HepG2 (cell line): ENCODE data around the gene BACH2. TPM values are rescaled to one million over a fixed set of nuclear protein-coding genes. Genes with fewer than 3 reads are reported as not detected.

Source experiments
- ATAC-seq: fragments of 200-7000 bp; cut with Tn5 transposase; 3 replicates; pipeline ENCODE4 v1.9.1; 2020; ENCODE audit warnings: mild to moderate bottlenecking, moderate library complexity
- BruUV-seq: library from RNA; stranded (reverse); fragments of 400-500 nt; replicated peaks from 2 replicates; lab custom pipeline; 2021; lab: Mats Ljungman, UMichigan
- CTCF ChIA-PET: fragments of 300-600 bp; formaldehyde crosslinking; extraction: SDS; loops from one replicate; lab custom pipeline; 2021; ENCODE audit warnings: low total read pairs, inconsistent platforms, low intra/inter-chr PET ratio; lab: Yijun Ruan, JAX
- POLR2A ChIA-PET: fragments of 350-600 bp; sonication (Branson Sonifier 250); formaldehyde crosslinking; loops from one replicate; lab custom pipeline; 2020; ENCODE audit warnings: antibody characterized with exemption, inconsistent platforms; lab: Yijun Ruan, JAX
- DNase-seq: peaks from one replicate; pipeline ENCODE4 v3.0.0-alpha.2; 2015; ENCODE audit warnings: low spot score
- FAIRE-seq: peaks from 3 replicates; lab custom pipeline; 2011; peaks lifted over from hg19 to GRCh38; lab: Jason Lieb, UNC
- H2AFZ ChIP-seq: one replicate; pipeline ENCODE4 v1.6.1; 2011; ENCODE audit warnings: low read length, inconsistent platforms
- H3K27ac ChIP-seq: fragments of 300-600 bp; 3 replicates; pipeline ENCODE4 v1.8.0; 2011; ENCODE audit warnings: mixed run types, mild to moderate bottlenecking, mixed read lengths, low read length, inconsistent platforms; ENCODE audit not compliant: insufficient read depth; ENCODE audit errors: extremely low read length
- H3K27me3 ChIP-seq, 2 experiments: fragments of 200-600 bp in 1 of 2; 2 replicates in 1 of 2; 3 replicates in 1 of 2; pipeline versions ENCODE4 v1.6.0 to v1.8.0; 2011; ENCODE audit warnings: low read length in 2 of 2, mild to moderate bottlenecking in 2 of 2, moderate library complexity in 2 of 2, inconsistent platforms in 1 of 2; ENCODE audit not compliant: insufficient read depth in 2 of 2, control insufficient read depth in 1 of 2
- H3K36me3 ChIP-seq, 2 experiments: fragments of 200-600 bp in 1 of 2; replicated peaks in 1 of 2; 2 replicates in 1 of 2; 3 replicates in 1 of 2; pipeline versions ENCODE4 v1.5.1 to v1.8.0; 2011; ENCODE audit warnings: low read length in 2 of 2, inconsistent platforms in 1 of 2; ENCODE audit not compliant: insufficient read depth in 2 of 2, control insufficient read depth in 1 of 2
- H3K4me1 ChIP-seq: 2 replicates; pipeline ENCODE4 v1.5.1; 2012; ENCODE audit warnings: low read length, inconsistent platforms; ENCODE audit not compliant: insufficient read depth
- H3K4me2 ChIP-seq: 2 replicates; pipeline ENCODE4 v1.6.0; 2011; ENCODE audit warnings: low read depth, low read length, inconsistent platforms
- H3K4me3 ChIP-seq, 3 experiments: fragments of 200-600 bp in 1 of 3; sonication (generic), shearing (Covaris generic) in 1 of 3; replicated peaks in 1 of 3; 2 replicates each; pipeline ENCODE4 v1.5.1; 2011 to 2016; ENCODE audit warnings: low read length in 3 of 3, inconsistent platforms in 2 of 3, low read depth in 2 of 3, mild to moderate bottlenecking in 2 of 3, control low read depth in 1 of 3, mixed read lengths in 1 of 3; ENCODE audit not compliant: insufficient read depth in 1 of 3
- H3K79me2 ChIP-seq: one replicate; pipeline ENCODE4 v1.6.1; 2011; ENCODE audit warnings: low read length, inconsistent platforms; ENCODE audit not compliant: insufficient read depth
- H3K9ac ChIP-seq: 2 replicates; pipeline ENCODE4 v1.6.0; 2011; ENCODE audit warnings: mild to moderate bottlenecking, low read depth, low read length, inconsistent platforms; ENCODE audit not compliant: insufficient read depth
- H3K9me3 ChIP-seq: 2 replicates; pipeline ENCODE4 v1.5.1; 2012; ENCODE audit warnings: mild to moderate bottlenecking, low read length
- H4K20me1 ChIP-seq: 2 replicates; pipeline ENCODE4 v1.6.0; 2011; ENCODE audit warnings: inconsistent platforms, mild to moderate bottlenecking, low read length, moderate library complexity; ENCODE audit not compliant: insufficient read depth
- CCDC6 ChIP-seq: sonication (generic); formaldehyde crosslinking; IDR thresholded peaks from 2 replicates; pipeline ENCODE4 v1.8.1; 2022; ENCODE audit warnings: mild to moderate bottlenecking, missing genetic modification reagents, moderate library complexity
- FLYWCH1 ChIP-seq: sonication (generic); formaldehyde crosslinking; IDR thresholded peaks from 2 replicates; pipeline ENCODE4 v1.8.1; 2023; ENCODE audit warnings: mild to moderate bottlenecking, missing genetic modification reagents
- FOXP1 ChIP-seq, 2 experiments: fragments of 450-650 bp in 1 of 2; IDR thresholded peaks; 2 replicates each; pipeline ENCODE4 v1.6.1; 2017 to 2018; ENCODE audit warnings: antibody characterized with exemption in 1 of 2
- FUBP1 ChIP-seq: sonication (generic); formaldehyde crosslinking; IDR thresholded peaks from 2 replicates; pipeline ENCODE4 v1.5.1; 2020; ENCODE audit warnings: missing genetic modification reagents, mild to moderate bottlenecking, borderline replicate concordance
- KLF9 ChIP-seq: IDR thresholded peaks from 2 replicates; pipeline ENCODE4 v1.6.1; 2016; ENCODE audit warnings: low read depth
- PITX1 ChIP-seq: sonication (generic); formaldehyde crosslinking; IDR thresholded peaks from 2 replicates; pipeline ENCODE4 v1.5.1; 2020; ENCODE audit warnings: mild to moderate bottlenecking, missing genetic modification reagents
- ZBTB3 ChIP-seq: sonication (generic); formaldehyde crosslinking; IDR thresholded peaks from 2 replicates; pipeline ENCODE4 v1.4.0; 2020; ENCODE audit warnings: low read depth, mild to moderate bottlenecking, moderate library complexity, missing genetic modification reagents, borderline replicate concordance
- ZNF235 ChIP-seq: sonication (generic); formaldehyde crosslinking; IDR thresholded peaks from 2 replicates; pipeline ENCODE4 v1.8.1; 2023; ENCODE audit warnings: mild to moderate bottlenecking, missing genetic modification reagents, borderline replicate concordance
- ZNF430 ChIP-seq: sonication (generic); formaldehyde crosslinking; IDR thresholded peaks from 2 replicates; pipeline ENCODE4 v1.9.0; 2021; ENCODE audit warnings: mild to moderate bottlenecking, missing genetic modification reagents
- ZNF678 ChIP-seq: sonication (generic); formaldehyde crosslinking; IDR thresholded peaks from 2 replicates; pipeline ENCODE4 v1.4.0; 2020; ENCODE audit warnings: mild to moderate bottlenecking, missing genetic modification reagents
- WGBS: methylation state at CpG from one replicate; pipeline ENCODE4 v1.1.6; 2017; ENCODE audit warnings: low lambda C conversion rate; 5-methylcytosine and 5-hydroxymethylcytosine counted together
- in situ Hi-C: cut with HindIII; loops from 2 replicates; pipeline ENCODE4 v1.10.0; 2017; ENCODE audit warnings: low pct_unique_long_range_greater_than_20kb; ENCODE audit not compliant: extremely low pct_ligation_motif_present
- intact Hi-C: fragments of 100-400 bp; cut with micrococcal nuclease; formaldehyde crosslinking; loops from one replicate; pipeline ENCODE4 v1.10.0; 2022; ENCODE audit not compliant: unreplicated experiment
- polyA plus RNA-seq, 8 experiments: library from polyadenylated mRNA; depleted of rRNA in 3 of 8; stranded (reverse) in 7 of 8; unstranded in 1 of 8; fragments of >200 nt; fragmentation: Illumina TruSeq in 4 of 8; extraction: Trizol in 4 of 8; gene quantifications; 2 replicates each; pipeline versions ENCODE4 v1.2.1 to v1.2.3, GENCODE V29; 2011 to 2016; ENCODE audit warnings: low read depth in 4 of 8, missing spikeins in 1 of 8, mixed read lengths in 1 of 8; ENCODE audit not compliant: insufficient read depth in 1 of 8
- total RNA-seq, 5 experiments: library from RNA; depleted of rRNA; stranded (reverse); fragments of >200 nt; fragmentation: Illumina TruSeq; extraction: Trizol; gene quantifications; 2 replicates each; pipeline ENCODE4 v1.2.3, GENCODE V29; 2016; ENCODE audit warnings: low read depth in 1 of 5

Gene BACH2
- total and polyA plus RNA-seq, 2 of the 13 experiments (the other 11 are each of a cell fraction or from before 2014, with no cell fraction given): 0.01 TPM; not detected in 1

- no peak overlapping the region for H3K4me2 ChIP-seq
- H3K9me3 ChIP-seq: no peaks in the 10 kb centered on the region
- no peaks in the 10 kb centered on the region for H4K20me1 ChIP-seq
- intact Hi-C loops (loop anchor here (10.0 kb wide), 1 partner anchor 199 kb away; no protein-coding TSS in a partner anchor), in situ Hi-C loops (no loop called here)
- H3K36me3 ChIP-seq: no peaks in the 10 kb centered on the region
- H3K9ac ChIP-seq: no peak overlapping the region
- H3K4me1 ChIP-seq: no peaks in the 10 kb centered on the region
- ChIA-PET POLR2A (no interaction called here), CTCF (no interaction called here)
- H3K27ac ChIP-seq: no peak overlapping the region
- DNase-seq (no peak), FAIRE-seq (no peak), ATAC-seq (no peak)
- WGBS: 44% methylated on average over 12 of the region's 12 CpGs
- H2AFZ ChIP-seq: no peak overlapping the region
- no peaks in the 10 kb centered on the region for H3K79me2 ChIP-seq
- BruUV-seq: no TSS peak
- H3K27me3 ChIP-seq: peaks cover 0 to 22% of the 10 kb centered on the region in 2 experiments; a peak in 2 of 5 replicates
- H3K4me3 ChIP-seq: no peak overlapping the region
- TF ChIP-seq FOXP1 (IDR thresholded peaks at IDR 0.05) (no peak), FOXP1 (CRISPR knock-in tag; IDR thresholded peaks at IDR 0.05) (no peak), FUBP1 (CRISPR knock-in tag) (no peak), CCDC6 (CRISPR knock-in tag) (no peak)
Observed at GRCh38 chr6:89975991-89976693, 320.5 kb downstream of the BACH2 start.

- CTCF ChIA-PET: no interaction called here
- TF ChIP-seq KLF9 (no peak), PITX1 (no peak), ZNF430 (CRISPR knock-in tag) (no peak), ZBTB3 (CRISPR knock-in tag) (no peak), ZNF235 (no peak), ZNF678 (CRISPR knock-in tag) (no peak), FLYWCH1 (CRISPR knock-in tag) (no peak)
- no peak overlapping the region for H3K4me2 ChIP-seq
- intact Hi-C loops (loop anchor here (10.0 kb wide), 1 partner anchor 199 kb away; no protein-coding TSS in a partner anchor), in situ Hi-C loops (no loop called here)
- WGBS: 0% methylated on average over 1 of the region's 1 CpG
- H3K4me3 ChIP-seq: no peak overlapping the region
- no peaks in the 10 kb centered on the region for H3K36me3 ChIP-seq
- DNase-seq (no peak), ATAC-seq (no peak), FAIRE-seq (no peak)
- H3K27ac ChIP-seq: no peak overlapping the region
- no peak overlapping the region for H2AFZ ChIP-seq
- POLR2A ChIA-PET: no interaction called here
- H4K20me1 ChIP-seq: no peaks in the 10 kb centered on the region
- peaks cover 2 to 24% of the 10 kb centered on the region in 2 experiments; a peak in 3 of 5 replicates for H3K27me3 ChIP-seq
- BruUV-seq: no TSS peak
- no peak overlapping the region for H3K9ac ChIP-seq
- H3K9me3 ChIP-seq: no peaks in the 10 kb centered on the region
- H3K79me2 ChIP-seq: no peaks in the 10 kb centered on the region
- no peaks in the 10 kb centered on the region for H3K4me1 ChIP-seq
Observed at GRCh38 chr6:89975366-89975765, 321.3 kb downstream of the BACH2 start.
